ENCODE results near the gene NRG2.

Gene NRG2

DNA sequence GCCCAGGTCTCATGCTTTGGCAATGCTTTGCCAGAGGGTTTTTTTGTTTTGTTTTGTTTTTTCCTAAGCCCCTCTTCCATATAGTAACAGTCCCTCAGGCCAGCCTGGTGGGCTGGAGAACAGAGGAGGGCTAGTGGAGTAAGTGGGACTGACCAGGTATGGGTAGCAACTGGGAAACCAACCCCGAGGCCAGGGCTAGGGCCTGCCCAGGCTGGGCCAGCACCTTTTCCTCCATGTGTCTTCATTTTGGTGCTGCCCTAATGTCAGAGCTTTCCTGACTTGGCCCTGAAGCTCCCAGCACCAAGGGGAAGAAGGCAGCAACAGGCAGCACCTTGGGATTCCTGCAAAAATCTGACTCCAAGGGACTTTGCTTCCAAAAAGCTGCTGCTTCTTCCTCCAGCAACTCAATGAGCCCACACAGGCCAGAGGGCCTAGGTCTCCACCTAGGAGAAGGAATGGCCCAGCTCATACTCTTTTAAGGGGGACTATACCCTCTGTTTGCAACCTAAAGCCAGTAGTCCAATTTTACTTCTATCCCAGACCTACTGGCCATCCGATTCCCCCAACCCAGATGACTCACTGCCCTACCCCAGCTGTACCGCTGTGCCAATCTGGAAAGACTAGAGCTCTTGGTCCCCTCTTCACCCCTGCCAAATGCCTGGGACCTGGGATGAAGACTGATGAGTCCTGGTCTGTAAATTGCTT, 142.4 kb downstream of the NRG2 start:
- DNase-seq = no peak

DNA sequence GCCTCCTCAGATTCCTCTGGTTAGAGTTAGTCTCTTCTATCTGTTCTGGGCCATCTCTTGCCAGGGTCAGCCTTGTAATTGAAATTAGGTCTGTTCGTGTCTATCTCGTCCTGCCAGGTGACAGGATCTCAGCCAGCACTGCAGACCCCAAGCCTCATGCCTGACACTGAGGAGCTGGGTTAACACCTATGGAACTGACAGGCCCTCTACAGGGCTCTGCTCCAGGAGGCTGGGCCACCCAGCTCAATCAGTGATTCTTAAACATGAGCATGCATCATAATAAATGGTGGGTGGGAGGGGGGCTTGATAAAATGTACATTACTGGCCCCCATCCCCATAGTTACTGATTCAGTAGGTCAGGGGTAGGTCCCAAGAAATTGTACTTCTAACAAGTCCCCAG, 144.1 kb downstream of the NRG2 start:
- DNase-seq = no peak

GRCh38 chr5:139897982-139898381, 145.1 kb downstream of the NRG2 start:
- no peak for DNase-seq

DNA sequence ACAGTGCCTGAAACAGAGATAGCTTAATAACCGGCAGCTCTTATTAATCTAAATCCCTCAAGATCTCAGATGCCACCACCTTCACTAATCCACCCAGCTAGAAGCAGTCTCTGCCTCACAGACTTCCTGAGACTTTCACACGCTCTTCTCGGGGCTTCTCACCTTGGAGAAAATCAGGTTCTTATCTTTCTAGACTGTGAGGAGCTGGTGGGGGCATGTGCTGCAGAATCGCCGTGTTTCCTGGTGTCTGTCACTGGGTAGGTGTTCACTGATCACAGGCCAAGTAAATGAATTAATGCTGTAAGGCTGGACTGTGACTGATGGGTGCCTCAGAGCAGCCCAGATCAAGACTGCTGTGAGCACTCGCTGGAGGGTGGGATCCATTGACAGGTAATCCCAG, 145.8 kb downstream of the NRG2 start:
- DNase-seq = no peak

DNA sequence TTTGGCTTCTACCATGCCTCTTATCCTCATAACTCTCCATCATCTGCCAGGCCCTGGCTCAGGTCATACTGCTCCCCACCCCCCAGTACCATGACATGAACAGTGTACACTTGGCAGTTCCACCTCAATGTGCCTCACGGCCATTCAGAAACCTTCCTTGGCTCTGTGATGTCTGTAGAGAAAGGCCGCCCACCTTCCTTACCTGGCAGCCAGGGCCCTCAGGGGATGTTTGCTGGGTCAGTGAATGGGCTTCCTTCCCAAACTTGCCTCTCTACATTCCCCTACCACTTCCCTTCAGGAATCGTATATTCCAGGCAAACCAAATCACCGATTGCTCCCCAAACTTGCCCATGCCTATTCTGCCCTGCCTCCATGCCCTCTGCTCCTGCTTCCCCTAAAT, 146.4 kb downstream of the NRG2 start:
- no peak for DNase-seq

DNA sequence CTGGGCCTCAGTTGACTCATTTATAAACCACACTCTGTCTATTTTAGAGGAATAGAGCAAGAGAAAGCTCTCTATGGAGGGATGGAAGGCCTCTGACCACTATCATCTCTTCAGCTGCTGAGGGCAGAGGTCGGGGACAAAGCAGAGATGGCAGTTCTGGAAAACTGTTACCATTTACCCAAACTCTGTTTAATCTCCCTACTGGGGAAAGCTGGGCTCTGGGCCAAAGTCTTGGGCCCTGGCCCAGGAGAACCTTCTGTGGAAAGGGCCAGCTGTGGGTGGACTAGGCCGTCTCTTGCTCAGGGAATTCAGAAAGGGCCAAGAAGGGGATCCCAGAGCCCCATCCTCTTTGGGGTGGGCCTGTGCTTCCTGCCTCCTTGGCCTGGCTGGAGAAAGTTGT, 147.5 kb downstream of the NRG2 start:
- no peak for DNase-seq

- no peak for DNase-seq
These were observed 148.1 kb downstream of the NRG2 start for GRCh38 chr5:139895046-139895445.

DNA sequence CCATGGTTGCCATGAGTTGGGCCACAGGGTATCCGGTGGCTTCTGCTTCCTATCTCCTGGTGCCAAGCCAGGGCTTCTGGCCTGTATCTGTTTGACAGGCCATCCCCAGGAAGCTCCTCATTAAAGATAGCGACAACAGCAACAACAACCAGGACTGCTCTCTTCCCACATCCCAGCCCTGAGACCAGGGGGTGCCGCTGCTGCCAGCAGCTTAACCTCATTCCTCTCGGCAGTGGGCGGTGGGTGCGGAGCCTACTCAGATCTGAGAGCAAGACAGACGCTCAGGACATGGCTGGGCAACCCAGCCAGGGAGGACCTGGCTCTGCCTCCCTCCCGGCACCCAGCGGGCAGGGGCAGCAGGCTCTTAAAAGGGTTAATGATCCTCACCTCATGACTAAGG, 149.2 kb downstream of the NRG2 start:
- no peak for DNase-seq

GRCh38 chr5:139889410-139889809, 153.7 kb downstream of the NRG2 start:
- no peak for DNase-seq

DNA sequence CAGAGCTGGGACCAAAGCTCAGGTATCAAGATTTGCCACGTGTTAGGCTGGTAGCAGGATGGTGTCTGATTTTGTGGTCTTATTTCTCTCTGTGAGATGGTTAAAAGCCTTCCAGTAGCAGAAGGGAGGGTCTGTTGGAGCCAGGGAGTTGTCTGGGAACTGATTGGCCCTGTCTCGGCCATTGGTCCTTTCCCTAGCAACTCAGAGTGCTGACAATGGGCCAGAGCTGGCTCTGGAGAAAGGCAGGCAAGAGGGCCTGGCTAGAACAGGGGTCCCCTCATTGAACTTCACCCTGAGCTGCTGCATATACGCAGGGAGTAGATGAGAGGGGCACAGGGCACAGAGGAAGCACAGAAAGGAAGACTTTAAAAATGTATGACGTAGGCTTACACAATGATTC, 154.7 kb downstream of the NRG2 start:
- no peak for DNase-seq

DNA sequence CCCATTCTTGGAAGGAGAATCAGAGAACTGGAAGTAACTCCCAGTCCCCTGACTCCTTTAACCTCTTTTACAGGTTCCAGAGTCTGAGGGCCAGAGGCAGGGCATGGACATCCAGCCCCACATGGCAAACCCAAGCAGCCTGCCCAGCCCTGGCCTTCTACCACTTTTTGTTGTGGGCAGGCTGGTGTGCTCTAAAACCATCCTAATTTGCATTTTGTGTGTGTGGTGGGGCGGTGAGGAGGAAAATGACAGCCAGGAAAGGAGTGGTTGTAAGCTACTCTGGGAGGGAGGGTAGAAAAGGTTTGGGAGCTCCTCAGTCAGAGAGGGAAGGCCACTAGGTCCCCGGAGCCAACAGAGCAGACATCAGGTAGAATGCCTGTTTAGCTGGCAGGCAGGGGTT, 156.9 kb downstream of the NRG2 start:
- no peak for DNase-seq

DNA sequence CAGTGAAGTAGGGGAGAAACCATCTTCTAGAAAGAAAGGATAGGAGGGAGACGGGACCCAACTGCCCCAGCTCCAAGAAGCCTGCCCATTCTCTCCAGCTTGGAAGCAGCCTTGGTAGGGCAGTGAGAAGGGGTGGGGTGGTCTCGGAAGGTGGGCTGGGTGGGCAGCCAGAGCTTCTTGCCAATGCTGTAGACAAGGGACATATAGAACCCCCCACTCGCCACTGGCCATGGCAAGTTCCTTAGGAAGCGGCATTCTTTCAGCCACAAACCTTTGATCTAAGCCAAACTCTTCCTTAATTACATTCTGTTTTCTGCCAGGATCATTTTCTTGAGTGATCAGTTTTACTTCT, 157.3 kb downstream of the NRG2 start:
- DNase-seq = no peak

DNA sequence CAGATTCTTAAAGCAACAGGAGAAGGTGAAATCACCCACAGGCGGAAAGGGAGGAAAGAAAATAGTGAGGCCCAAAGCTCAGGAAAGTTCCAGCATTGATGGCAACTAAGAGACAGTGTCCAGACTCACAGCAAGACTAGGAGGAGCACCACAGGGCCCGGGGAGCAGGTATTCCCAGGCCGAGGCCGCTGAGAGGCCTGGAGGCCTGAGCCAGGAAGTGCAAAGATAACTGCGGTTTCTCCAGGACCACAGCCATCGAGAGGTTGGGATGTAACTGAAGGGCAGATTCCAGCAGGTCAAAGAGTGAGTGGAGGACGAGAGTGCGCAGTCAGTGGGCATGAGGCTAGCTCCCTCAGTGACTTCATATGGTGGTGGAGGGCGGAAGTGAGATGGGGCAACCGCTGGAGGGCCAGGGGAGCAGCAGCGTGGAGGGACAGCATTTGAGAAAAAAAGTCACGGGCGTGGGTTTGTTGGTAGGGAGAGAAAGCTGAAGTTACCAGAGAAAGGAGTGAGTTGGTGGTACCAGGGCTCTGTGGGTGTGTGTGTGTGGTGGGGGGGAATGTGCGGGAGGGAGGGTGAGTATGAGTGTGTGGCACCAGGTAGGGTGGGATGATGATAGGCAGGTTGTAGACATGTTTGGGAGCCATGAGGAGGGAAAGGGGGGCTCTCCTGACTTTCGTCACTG, 157.8 kb downstream of the NRG2 start:
- DNase-seq = no peak

DNA sequence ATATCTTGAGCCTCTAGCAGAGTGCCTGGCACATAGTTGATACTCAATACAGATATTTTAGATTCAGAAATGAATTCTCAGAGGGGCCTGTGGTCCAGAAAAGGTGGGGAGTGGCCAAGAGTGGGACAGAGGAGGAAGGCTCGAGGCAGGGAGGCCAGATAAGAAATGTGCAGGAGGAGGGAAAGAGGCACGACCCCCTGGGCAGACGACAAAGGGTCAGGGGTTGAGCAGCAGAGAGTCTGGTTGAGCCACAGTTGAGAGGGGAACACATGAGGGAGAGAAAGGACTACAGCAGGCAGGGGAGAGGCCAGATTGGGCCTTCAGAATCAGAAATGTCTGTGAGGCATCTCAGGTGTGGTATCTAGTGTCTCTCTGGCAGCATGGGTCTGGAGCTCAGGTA, 158.4 kb downstream of the NRG2 start:
- no peak for DNase-seq

- no peak for DNase-seq
These were observed 159.0 kb downstream of the NRG2 start for GRCh38 chr5:139884144-139884543.

- no peak for DNase-seq
These were observed 160.0 kb downstream of the NRG2 start for GRCh38 chr5:139882961-139883539.

- no peak for DNase-seq
These were observed 160.8 kb downstream of the NRG2 start for GRCh38 chr5:139882316-139882715.

GRCh38 chr5:139881143-139881733, 161.9 kb downstream of the NRG2 start:
- DNase-seq = no peak

GRCh38 chr5:139880416-139881142, 162.5 kb downstream of the NRG2 start:
- DNase-seq = no peak

GRCh38 chr5:139878093-139878492, 165.0 kb downstream of the NRG2 start:
- no peak for DNase-seq

DNA sequence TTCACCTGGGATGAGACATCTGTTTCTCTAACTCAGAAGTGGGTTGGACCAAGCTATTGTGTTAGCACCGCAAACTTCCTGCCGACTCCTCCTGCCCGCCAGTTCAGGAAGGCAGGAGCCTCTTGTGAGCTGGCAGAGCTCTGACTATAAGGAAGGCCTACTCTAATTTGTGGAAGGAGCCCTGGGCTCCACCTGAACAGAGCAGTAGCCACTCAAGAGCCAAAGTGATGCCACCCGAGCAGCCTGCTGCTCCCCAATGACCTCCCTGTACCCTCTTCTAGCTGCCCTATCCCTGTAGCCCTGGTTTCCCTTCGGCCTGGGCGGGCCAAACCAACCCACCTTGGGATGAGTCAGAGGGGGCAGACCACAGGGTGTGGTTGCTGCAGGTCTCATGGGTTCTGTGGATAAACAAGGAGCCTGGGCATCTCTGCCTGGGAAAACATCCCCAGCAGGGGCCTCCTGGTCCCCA, 165.9 kb downstream of the NRG2 start:
- no peak for DNase-seq

GRCh38 chr5:139875957-139876356, 167.1 kb downstream of the NRG2 start:
- no peak for DNase-seq

Measured in NCI-H2081 (cell line).